ENCODE results near the gene FAM117B.
"Not testable (repeated sequence)": the region's sequence is repeated elsewhere in the genome, so short reads cannot be mapped to it uniquely, and the experiment has no call there.

Gene FAM117B

DNA sequence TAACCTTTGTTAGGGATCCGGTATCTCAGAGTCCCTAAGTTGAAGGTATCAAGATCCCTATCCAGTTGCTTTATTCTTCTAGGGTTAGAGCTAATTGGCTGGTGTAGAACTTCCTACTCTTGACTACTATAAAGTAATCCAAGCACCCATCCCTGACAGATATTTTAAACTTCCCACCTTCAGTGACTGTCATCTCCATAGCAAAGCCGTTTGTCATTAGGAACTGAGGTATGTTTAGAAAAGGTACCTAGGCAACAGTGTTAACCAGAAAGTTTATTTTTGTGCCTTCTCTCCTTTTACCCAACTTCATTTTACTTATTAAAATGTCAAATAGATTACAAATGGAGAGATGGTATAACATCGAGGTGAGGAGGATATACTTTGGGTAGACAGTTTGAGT, 4.5 kb downstream of the FAM117B start:
- no peak for DNase-seq

DNA sequence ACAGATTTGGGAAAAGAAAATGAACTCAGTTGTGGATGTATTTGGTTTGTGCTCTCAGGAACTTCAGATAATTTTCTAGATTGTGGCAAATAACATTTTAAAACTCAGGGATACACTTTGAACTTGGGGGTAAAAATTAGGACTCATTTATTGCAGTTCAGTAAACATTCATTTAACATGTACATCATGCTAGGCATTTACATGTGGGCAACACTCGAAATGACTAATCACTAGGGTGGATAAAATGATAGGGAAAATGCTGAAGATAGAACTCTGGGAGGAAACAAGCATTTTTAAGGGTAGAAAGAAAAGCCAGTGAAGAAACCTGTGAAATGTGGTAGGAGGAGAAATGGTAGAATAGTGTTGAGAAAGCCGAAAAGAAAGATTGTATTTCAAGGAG, 7.8 kb downstream of the FAM117B start:
- DNase-seq, result no peak

DNA sequence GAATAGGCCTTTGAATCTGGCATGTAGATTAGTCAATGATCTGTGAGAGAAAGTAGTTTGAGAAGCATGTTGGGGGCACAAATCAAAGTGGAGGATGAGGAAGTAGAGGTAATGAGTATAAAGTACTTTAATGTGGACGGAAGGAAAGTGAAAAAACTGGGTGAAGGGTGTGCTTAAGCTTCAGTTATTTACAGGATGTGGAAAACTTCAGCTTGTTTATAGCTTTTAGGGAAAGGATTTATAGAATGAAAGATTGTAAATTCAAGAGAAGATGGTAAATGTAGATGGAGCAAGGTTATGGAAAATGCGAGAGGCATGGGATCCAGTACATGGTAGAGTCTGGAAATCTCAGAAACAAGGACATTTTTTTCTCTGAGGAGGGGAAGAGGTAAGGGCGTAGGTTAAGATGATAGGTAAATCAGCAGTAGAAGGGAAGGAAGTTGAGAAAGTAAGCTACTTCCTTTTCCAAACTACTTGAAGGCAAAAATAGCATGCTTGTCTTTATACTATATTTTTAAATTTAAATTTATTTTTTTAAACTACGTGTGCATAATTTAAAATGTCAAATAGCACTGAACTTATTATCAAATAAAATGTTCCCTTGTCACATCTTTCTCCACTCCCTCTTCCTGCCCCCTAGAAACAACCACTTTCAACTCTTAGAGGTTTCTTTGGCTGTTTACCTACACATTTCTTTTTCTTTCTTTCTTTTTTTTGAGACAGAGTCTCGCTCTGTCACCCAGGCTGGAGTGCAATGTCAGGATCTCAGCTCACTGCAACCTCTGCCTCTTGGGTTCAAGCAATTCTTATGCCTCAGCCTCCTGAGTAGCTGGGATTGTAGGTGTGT, 8.5 kb downstream of the FAM117B start:
- no peak for DNase-seq

DNA sequence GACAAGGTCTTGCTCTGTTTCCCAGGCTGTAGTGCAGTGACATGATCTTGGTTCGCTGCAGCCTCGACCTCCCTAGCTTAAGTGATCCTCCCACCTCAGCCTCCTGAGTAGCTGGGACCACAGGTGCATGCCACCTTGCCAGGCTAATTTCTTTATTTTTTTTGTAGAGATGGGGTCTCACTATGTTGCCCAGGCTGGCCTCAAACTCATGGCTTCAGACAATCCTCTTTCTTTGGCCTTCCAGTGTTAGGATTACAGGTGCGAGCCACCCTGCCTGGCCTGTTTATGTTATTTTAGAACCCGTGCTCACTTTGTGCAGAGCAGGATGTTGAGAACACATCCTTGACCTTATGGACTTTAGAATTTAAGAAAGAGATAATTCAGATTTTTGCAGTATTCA, 17.4 kb downstream of the FAM117B start:
- no peak for DNase-seq

DNA sequence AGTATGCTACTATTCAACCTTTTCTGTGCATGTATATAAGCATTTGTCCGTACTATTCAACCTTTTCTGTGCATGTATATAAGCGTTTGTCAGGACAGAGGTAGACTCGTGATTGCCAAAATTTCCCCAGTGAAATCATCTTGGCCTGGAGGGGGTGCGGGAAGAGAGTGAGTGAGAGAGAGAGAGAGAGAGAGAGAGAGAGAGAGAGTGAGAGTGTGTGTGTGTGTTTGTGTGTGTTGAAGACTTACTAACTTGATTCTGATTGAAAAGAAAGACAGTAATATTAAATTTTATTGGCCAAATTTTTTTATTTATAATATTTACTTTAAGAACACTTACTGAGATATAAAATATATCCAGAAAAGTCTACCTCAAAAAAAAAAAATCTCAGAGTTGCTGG, 19.1 kb downstream of the FAM117B start:
- no peak for DNase-seq

DNA sequence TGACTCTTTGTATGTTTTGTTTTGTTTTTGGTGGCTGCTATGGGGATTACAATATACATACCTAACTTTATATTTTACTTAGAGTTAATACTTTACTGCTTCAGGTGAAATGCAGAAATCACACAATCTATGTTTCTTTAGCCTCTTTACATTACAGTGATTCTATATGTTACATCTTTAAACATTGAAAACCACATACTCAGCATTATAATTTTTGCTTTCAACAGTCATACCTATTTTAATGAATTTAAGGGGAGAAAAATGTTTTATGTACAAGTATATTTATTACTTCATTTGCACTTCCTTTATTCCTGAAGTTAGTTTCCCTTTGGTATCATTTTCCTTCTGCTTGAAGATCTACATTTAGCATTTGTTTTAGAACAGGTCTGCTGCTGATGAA, 23.1 kb downstream of the FAM117B start:
- no peak for DNase-seq

DNA sequence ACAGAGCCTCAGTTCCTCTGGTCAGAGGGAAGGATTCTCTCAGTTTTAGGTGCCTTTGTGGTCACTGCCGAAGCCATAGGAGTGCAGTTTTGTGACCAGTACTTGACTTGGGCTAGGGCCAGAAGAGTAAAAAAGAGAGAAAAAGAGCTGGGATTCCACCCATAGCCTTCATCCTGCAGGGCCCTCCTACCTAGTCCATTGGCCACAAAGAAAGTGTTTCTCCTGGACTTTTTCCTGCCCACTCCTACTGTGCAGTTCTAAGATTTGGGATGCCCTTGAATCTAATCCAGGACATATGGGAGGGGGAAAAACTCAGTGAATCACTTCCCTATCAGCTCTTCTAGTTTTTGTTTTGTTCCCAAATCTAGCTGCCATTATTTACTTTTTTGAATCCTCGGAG, 26.0 kb downstream of the FAM117B start:
- no peak for DNase-seq

DNA sequence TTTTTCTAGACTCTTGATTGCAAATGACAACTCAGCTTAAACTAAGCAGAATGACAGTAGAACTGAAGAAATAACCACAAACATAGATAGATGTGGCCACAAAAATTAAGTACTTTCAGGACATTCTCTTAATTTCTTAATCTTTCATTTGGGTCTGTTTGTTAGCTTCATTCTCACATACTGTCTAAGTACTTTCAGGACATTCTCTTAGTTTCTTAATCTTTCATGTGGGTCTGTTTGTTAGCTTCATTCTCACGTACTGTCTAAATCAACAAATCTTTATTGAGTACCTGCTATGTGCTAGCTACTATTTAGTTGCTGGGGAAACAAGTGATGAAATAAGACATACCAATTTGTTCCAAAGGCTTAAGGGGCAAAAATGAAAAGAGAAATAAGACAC, 35.1 kb downstream of the FAM117B start:
- DNase-seq, result no peak

DNA sequence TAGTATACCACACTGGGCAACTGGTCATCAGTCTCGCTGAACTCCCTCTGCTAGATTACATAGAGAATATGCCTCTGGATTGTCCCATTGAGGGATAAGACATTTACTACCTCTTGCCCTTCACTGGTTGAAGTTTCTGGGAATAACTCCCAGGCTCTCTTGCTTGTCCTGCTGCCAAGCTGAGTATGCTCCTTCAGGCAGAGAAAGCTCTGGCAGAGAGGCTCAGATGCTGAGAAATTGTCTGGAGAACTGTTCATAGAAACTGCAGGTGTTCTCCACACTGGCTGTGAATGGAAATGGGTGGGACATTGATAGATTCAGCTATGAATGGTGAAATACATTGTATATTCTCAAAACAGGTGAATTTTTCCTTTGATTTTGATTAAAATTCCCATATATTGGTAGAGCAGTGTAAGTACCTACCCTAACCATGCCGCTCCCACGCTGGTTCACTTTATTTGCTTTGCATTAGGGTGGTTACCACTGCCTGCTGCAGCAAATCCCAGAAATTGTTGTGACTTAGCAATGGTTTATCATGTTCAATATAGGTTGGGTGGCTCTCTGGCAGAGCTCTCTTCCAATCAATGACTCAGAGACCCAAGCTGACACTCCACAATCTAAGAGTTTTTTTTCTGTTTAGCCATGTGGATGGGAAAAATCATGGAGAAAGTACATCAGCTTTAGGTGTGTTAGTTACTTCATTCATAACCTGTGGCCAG, 36.7 kb downstream of the FAM117B start:
- DNase-seq, result no peak

DNA sequence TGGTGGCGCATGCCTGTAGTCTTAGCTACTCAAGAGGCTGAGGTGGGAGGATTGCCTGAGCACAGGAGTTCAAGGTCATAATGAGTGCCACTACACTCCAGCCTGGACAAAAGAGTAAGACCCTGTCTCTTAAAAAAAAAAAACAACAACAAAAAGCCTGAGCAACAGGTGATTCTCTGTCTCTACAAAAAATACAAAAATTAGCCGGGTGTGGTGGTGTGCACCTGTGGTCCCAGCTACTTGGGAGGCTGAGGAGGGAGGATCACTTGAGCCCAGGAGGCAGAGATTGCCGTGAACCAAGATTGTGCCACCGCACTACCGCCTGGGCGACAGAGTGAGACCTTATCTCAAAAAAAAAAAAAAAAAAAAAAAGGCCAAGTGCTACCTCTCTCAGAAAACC, 40.3 kb downstream of the FAM117B start:
- DNase-seq, result not testable (repeated sequence)

DNA sequence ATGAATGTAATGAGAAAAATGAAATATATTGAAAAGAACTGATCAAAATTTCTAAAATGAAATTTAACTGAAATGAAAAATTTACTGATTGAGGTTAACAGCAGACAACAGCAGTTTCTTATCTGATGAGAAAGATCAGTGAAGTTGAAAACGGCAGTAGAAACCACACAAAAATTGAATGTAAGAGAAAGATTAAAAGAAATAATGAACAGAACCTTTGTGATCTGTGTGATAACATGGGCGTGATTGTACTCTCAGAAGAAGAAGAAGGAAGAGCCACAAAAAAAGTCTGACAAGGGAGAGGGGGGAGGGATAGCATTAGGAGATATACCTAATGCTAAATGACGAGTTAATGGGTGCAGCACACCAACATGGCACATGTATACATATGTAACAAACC, 45.2 kb downstream of the FAM117B start:
- DNase-seq, result no peak

DNA sequence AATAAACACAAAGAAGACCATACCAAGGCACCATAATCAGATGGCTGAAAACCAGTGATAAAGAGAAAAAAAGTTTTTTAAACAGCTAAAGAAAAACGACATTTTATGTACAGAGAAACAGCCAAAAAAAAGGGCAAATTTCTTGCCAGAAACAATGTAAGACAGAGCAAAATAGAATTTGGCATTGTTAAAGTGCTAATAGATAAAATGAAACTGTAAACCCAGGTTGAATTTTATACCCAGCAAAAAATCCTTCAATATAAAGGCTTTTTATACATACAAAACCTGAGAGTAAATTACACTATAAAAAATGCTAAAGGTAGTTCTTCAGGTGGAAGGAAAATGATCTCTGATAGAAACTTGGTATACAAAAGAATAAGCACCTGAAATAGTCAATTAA, 45.7 kb downstream of the FAM117B start:
- DNase-seq, result no peak

DNA sequence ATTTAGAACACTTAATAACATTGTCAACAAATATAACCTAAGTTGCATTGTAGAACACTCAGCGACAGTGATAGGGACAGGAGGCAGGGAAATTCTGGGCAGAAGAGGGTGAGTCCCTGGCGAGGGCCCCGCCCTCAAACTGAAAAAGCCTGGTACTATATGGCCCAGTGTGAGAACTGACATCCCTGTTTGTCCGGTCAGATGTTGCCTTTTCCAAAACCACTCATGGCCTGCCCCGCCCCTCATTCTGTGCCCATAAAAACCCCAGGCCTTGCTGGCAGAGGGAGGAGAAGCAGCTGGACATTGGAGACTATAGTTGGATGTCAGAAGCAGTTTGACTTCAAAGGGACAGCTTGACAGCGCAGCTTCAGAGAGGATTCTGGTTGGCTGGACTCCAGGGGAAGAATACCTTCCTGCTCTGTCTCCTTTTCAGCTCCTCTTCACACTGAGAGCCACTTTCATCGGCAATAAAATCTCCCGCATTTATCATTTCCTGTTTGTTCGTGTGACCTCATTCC, 47.0 kb downstream of the FAM117B start:
- DNase-seq, result no peak

DNA sequence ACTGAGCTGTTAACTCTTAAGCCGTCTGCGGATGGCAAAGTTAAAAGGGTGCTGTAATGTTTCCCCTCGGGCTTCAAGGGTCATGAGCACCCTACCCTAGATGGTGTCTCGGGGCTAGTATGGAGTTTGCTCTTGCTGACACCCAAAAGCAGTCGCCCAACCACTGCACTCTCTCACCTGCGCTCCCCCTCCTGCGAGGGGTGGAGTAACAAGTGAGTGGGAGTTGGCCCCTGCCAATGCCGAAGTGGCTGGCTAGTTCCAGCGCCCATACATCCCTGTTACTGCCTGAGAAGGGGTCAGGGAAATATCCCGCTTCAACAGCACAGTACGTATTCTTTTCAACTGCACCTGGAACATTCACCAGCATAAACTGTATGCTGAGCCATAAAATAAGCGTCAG, 47.5 kb downstream of the FAM117B start:
- no peak for DNase-seq

DNA sequence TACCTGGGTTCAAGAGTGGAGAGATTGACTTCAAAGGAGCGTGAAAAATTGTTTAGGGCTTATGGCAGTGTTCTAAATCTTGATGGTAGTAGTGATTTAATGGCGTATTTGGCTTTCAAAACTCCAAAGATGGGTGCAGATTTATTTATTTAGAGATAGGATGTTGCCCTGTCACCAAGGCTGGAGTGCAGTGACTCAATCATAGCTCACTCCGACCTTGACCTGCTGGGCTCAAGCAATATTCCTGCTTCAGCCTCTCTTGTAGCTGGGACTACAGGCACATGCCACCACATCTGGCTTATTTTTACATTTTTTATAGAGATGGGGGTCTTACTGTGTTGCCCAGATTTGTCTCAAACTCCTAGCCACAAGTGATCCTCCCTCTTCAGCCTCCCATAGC, 52.5 kb downstream of the FAM117B start:
- DNase-seq, result no peak

DNA sequence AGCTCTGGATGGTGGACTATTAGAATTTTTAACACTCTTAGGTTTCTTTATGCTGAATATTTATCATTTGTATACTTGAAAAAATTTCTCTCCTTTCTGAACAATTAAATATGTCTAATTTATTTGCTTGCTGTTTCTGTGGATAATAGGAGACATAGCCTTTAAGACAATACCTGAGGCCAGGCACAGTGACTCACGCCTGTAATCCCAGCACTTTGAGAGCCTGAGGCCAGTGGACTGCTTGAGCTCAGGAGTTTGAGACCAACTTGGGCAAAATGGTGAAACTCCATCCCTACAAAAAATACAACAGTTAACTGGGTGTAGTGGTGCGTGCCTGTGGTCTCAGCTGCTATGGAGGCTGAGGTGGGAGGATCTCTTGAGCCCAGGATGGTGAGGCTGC, 54.7 kb downstream of the FAM117B start:
- DNase-seq, result no peak

DNA sequence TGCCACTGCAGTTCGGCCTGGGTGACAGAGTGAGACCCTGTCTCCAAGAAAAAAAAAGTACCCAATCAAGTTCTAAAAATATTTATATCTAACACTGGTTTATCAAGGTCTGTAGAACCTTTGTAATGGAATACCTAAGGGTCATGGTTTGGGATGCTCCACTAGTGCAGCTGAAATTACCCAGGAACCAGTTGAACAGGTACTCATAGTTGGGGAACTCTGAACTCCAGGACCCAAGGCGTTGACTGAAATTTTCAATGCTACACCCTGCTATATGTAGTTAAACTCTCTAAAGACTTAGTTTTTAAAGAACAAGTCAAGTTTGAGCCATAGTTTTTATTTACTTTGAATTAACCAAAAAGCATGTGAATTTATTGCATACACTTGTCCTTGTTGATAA, 55.1 kb downstream of the FAM117B start:
- no peak for DNase-seq

DNA sequence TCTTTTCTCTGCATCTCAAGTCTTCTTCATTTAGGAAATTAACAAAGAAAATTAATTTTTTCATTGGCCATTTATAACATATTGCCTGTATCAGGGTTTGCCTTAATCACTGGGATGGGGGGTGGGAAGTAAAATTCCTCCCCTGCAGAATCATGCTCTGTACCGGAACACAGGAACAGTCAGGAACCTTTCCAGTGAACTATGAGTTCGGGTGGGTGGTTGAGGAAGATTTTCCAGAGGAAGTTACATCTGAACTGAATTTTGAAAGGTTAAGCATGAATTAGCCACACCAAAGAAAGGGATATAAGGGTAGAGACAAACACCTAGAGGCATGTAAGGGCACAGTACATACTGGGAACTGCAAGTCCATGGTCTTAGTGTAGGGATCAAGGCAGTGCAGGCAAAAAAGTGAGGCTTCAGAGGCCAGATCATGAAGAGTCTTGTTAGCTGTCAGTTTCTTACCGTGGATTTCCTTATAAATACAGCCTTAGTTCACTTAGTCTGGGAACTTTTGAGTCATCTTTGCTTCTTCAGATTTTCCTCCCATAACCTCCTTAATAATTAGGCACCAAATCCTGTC, 55.6 kb downstream of the FAM117B start:
- no peak for DNase-seq

DNA sequence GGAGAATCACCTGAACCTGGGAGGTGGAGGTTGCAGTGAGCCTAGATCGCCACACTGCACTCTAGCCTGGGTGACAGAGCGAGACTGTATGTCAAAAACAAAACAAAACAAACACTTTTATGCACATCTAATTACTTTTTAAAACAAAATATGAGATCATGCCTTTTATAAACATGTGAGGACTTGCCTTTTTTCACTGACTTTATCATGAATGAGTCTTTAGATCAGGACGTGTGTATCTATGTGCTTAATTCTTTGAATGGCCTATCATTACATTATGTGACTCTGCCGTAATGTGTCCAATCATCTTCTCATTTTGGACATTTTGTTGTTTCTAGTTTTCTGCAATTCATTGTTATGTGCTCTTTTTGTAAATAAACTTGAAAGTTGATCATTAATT, 58.7 kb downstream of the FAM117B start:
- DNase-seq, result peak; percentile 28

DNA sequence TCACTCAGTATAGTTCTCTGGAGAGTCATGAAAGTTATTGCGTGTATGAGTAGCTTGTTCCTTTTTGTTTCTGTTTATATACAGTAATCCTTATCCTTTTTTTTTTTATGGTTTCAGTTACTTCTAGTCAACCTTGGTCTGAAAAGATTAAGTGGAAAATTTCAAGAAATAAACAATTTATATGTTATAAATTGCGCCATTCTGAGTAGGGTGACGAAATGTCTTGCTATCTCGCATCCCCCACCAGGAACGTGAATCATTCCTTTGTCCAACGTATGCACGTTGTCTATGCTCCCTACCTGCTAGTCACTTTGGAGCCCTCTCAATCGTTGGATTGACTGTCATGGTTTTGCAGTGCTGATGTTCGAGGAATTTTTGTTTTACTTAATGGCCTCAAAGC, 60.4 kb downstream of the FAM117B start:
- no peak for DNase-seq

DNA sequence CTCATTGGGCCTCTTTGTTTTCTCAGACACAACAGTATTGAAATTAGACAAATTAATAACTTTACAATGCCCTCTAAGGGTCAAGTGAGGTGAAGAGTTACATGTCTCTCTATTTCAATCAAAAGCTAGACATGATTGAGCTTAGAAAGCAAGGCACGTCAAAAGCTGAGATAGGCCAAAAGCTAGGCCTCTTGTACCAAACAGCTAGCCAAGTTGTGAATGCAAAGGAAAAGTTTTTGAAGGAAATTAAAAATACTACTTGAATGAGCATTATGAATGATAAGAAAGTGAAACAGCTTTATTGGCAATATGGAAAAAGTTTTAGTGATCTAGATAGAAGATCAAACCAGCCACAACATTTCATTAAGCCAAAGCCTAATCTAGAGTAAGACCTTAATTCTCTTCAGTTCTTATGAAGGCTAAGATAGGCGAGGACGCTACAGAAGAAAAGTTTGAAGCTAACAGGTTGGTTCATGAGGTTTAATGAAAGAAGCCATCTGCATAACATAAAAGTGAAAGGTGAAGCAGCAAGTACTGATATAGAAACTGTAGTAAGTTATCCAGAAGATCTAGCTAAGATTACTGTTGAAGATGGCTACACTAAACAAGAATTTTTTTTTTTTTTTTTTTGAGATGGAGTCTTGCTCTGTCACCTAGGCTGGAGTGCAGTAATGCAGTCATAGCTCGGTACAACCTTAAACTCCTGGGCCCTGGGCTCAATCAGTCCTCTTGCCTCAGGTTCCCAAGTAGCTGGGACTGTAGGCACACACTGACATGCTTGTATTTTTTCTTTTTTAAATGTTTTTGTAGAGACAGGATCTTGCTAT, 65.5 kb downstream of the FAM117B start:
- no peak for DNase-seq

DNA sequence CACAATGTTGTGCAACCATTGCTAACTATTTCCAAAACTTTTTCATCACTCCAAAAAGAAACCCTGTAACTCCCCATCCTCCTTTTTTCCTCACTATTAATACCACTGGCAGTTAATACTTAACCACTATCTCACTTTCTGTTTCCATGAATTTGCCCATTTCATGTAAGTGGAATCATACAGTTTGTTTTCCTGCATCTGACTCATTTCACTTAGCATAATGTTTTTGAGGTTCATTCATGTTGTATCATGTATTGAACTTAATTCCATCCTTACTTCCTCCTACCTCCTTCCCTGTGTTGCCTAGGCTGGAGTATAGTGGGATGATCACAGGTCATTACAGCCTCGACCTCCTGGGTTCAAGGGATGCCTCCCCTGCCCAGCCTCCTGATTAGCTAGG, 68.3 kb downstream of the FAM117B start:
- DNase-seq, result no peak

DNA sequence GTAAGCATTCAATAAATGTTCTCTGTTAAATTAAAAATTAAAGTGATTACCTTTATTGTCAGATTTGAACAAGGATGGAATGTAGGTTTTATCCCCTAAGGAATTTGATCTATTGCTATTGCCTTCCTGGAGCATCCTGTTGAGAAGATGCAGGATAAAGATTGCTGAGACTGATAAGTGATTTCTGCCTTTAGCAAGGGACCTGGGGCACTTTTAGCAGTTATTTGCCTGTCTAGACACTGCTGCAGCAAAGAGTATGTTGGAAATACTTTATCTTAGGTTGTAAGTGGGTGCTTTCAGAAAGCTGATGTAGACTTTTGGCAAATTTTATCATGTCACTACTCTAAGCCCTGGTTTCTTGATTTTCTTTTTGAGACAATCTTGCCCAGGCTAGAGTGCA, 69.5 kb downstream of the FAM117B start:
- DNase-seq, result no peak
